PC-3 (cell line): ENCODE data around the gene ZBTB7B.

Source experiments
- CTCF ChIP-seq: fragments of 300-600 bp; sonication (generic); conservative IDR thresholded peaks from 2 replicates; pipeline ENCODE4 v1.5.1; 2017; ENCODE audit warnings: antibody characterized with exemption, low read depth, mild to moderate bottlenecking, low read length
- EZH2 ChIP-seq: fragments of 300-600 bp; sonication (generic); IDR thresholded peaks from one replicate; pipeline ENCODE4 v1.6.1; 2017; ENCODE audit warnings: antibody characterized with exemption, mild to moderate bottlenecking, low read length; ENCODE audit not compliant: unreplicated experiment
- EZH2phosphoT487 ChIP-seq: fragments of 300-600 bp; sonication (generic); IDR thresholded peaks from 2 replicates; pipeline ENCODE4 v1.6.1; 2018; ENCODE audit warnings: mild to moderate bottlenecking, antibody characterized with exemption, low read length, borderline replicate concordance

GRCh38 chr1:155053531-155054105 is 51.0 kb downstream of the ZBTB7B start:
- TF ChIP-seq CTCF (no peak), EZH2 (no peak), EZH2phosphoT487 (no peak)
